ENCODE measurements around the gene AIRE.

AIRE gene

DNA sequence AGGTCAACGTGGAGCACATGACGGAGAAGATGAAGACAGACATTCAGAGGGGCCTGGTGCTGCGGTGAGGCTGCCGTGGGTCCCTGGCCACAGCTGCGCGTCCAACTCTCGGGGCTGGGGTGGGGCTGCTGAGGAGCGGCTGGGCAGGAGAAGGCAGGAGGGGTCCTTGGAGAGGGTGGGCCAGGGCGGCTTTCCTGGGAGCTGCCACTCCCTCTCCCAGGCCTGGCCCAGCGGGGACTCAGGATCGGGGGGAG is 39.1 kb downstream of the AIRE start:
- no peak for DNase-seq (ENCODE audit: low spot score)

DNA sequence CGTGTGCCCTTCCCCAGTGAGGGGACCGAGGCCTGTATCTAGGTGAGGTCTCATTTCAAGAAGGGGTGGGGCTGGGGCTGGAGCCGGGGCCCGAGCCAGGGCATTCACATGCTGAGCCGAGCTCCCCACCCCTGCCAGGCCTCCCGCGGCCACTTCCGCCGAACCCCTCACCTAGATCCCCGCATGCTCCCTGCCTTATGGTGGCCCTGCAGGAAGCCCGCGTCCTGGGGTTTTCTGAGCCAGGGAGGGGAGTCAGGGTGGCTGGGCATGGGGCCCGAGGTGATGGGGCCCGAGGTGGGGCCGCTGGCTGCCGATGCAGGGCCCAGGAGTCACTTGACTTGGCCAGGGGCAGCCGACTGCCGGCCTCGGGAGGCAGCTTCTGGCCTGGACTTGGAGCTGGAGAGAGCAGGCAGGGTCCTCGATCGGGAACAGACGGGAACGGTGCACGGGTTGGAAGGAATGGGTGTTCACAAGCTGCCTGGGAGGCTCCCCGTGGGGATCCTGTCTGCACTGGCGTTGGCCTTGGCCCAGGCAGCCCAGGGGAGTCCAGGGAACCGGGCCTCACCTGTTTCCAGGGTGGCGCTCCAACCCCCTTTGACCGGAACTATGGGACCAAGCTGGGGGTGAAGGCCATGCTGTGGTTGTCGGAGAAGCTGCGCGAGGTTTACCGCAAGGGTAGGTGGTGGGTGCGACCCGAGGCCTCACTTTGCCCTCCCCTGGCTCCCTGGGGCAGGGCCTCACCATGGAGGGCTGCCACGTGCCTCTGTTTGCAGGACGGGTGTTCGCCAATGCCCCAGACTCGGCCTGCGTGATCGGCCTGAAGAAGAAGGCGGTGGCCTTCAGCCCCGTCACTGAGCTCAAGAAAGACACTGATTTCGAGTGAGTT is 40.0 kb downstream of the AIRE start:
- no peak for DNase-seq (ENCODE audit: low spot score)

DNA sequence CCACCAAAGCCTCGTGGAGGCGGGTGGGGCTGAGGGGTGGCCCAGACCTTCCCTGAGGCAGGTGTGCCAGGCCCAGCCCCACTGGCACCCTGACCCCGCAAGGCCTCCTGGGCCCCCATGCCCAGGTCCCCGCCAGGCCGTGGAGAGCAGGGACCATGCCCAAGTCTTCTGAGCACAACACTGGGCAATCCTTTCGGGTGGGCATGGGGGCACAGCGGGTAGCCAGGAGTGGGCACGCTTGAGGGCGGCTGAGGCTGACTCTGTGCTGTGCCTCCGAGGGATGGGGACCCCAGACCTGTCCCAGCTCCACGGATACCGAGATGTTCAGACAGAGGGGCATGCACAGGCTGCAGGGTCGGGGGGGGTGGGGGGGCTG is 40.6 kb downstream of the AIRE start:
- no peak for DNase-seq (ENCODE audit: low spot score)

DNA sequence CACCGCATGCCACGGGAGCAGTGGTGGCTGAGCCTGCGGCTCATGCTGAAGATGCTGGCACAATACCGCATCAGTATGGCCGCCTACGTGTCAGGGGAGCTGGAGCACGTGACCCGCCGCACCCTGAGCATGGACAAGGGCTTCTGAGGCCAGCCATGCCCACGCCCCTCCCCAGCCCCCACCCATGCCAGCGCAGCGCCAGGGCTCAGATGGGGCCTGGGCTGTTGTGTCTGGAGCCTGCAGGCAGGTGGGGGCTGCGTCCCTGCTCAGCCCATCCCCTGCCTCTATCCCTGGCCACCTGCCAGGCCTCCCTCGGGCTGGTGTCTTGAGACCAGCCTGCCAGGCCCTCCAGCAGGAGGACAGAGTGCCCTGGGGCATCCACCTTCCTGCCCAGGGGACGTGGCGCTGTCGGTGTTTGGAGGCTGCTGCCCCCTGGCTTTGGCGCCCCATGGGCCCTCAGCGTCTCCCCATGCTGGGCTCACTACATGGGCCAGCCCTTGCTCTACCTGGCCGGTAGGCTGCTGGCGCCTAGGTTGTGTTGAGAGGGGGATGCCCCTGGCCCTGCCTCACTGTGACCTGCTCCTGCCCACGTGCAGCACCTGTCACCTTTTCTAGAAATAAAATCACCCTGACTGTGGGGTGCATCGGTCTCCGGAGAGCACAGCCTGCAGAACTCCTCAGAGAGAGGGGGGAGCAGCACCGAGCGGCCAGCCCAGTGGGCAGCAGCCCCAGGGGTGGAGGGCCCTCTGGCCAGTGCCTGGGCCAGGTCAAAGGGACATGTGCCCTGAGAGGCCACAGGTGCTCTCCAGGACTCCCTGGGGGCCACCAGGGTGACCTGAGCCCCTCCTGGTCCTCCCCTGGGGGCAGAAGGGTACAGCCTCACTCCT is 41.3 kb downstream of the AIRE start:
- DNase-seq (ENCODE audit: low spot score), result no peak

DNA sequence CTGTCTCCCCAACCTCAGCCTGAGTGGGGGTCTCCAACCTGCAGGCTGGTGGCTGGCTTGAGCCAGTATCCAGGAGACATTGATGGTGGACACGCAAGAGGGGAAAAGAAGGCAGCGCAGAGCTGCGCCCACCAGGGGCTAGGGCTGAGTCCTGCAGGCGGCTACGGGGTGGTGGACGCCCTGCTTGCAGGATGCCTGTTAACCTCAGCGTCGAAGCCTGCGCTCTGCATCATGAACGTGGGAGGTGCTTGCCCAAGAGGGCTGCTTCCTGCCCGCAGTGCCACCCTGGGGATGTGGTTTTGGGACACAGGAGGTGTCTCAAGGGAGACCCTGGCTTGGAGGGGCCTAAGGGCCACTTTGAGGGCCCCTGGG is 41.9 kb downstream of the AIRE start:
- DNase-seq (ENCODE audit: low spot score), result no peak

DNA sequence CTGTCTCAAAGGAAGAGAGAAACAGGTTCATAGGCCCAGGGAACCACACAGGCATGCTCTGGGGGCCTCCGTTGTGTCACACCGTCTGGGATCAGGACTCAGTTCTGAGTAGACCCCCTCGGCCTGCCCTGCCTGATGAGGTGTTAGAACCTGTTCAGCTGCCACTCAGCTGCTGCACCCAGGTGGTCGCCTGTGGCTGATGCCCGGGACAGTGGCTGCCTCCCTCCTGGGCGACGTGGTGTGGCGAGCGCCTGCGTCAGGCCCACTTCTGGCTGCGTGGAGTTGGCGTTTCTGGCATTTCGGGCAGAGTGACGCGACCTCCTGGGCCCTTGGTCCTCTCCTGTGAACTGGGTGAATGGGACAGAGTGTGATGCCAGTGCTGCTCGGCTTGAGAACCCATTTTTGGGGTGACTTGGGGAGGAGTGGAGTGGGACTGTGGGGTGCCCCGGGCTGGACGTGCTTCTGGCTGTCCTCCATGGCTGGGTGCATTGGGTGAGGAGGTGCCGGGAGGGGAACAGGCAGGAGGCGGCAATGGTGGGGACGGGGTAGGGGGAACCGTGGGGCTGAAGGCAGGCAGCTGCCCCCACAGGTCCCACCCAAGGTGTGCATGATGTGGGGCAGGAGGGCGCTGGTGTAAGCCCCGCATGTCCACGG is 42.7 kb downstream of the AIRE start:
- no peak for DNase-seq (ENCODE audit: low spot score)

DNA sequence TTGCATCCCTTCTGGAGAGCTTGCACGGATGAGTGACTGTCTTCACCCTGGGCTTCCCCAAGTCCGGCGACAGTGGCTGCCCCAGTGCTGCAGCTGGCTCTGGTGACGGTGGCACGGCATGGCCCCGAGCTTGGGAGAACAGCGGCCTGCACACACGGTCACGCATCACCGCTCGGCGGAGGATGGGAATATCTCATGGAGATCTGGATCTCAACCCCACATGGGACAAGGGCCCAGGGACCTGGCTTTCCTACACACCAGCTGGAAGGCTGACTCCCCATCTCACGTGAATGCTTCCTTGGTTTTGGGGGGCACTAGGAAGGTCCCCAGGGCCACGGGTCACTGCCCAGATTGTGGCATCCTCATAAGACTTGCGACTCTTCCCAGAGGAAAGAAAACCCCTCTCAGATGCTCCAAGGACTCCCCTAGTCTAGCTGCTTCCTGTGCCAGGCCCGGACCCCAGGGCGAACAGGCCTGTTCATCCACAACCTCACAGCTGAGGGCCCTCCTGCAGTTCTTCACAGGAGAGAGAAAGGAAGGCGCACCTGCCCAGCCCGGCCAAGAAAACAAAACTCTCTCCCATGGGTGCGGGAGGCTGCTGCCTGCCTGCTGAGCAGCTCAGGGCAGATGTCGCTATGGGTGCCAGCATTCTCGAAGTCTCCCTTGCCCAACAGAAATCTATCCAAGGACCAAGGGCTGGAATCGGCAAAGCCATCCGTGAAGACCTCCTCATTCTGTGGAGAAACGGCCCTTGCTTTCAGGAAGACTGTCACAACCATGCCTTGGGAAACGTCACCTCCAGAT is 43.6 kb downstream of the AIRE start:
- no peak for DNase-seq (ENCODE audit: low spot score)

DNA sequence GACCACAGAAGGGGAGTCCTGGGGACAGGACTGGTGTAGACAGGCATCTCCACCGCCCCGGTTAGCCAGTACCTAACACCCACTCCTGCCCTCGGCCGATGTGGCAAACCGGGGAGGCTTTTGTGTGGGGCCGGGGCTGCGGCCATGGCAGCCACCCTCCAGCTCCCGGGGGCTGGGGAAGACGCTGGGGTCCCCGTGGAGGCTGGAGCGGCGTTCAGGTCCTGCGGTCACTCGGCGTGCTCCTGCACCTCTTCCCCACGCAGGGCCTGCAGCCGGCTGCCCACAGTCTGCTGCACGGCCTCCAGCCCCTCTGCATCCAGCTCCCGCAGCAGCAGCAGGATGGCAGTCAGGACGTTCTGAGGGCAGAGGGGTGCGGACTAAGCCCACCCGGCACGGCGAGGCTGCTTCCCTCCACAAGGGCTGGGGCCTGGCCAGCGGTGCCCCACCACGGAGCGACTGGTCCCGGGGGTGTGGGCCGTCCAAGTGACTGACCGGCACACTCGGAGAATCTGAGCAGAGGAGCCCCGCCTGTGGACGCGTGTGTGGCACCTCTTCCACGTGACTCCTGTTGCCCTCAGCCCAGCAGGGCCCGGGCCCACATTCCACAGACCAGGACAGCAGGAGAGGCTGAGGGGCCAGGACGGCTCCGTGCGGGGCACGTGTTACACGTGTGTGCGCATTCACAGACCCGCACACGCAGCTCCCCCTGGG is 44.5 kb downstream of the AIRE start:
- DNase-seq (ENCODE audit: low spot score), result no peak

DNA sequence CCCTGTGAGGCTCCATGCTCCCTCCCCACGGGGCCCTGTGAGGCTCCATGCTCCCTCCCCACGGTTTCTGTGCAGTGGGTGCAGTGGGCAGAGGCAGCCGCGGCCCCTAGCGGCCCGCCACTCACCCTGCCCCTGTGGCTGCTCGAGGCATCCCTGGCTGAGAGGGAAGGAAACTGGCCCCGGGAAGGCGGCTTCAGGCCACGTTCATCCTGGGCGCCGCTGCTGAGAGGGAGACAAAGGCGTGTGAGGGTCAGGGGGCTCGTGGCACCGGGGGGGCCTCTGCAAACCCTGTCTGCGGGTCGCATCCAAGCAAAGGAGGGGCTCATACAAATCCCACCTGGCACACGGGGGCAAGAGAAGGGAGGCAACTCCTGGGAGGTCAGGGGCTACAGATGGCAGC is 45.0 kb downstream of the AIRE start:
- DNase-seq (ENCODE audit: low spot score), result no peak

DNA sequence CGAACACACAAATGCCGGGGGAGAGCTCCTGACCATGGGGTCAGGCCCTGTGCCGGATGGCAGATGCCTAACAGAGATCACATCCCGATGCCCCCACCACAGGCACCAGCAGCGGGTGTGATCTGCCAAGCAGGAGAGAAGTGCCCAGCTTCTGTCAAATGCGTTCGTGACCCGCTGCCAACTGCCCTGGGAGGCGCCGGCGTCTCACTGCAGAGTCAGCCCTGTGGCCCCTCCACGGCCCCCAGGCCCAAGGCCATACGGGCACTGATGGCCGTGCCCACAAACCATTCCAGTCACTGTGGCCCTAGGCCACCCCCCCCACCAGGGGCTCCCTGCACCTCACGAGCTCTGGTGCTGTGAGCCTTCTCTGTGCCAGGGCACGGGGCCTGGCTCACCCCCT is 45.5 kb downstream of the AIRE start:
- no peak for DNase-seq (ENCODE audit: low spot score)

DNA sequence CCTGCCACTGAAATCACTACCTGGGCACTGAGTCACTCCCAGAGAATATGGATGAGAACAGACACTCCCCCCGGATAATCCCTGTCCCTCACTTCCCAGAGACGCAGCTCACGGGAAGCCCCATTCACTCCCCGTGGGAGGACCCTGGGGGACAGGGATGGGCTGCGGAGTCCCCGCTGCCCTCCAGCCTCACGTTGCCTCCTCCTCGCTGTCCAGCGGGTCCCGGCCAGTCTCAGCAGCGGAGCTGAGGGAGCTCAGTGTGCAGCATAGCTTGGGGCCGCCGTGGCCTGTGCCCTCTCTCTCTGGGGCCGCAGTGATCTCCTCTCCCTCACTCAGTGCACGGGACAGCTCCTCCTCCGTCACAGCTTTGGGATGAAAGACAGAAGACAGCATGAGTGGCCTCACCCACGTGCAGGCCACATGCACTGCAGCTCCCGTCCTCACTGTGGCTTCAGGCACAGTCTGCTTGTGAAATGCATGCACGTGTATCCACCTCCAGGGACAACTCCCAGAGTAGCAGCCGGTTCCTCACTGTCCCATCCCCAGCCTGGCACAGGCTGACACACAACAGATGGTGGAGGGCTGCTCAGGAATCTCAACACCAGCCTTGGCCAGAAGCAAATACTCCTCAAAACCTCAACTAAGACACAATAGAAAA is 46.1 kb downstream of the AIRE start:
- DNase-seq (ENCODE audit: low spot score), result no peak

DNA sequence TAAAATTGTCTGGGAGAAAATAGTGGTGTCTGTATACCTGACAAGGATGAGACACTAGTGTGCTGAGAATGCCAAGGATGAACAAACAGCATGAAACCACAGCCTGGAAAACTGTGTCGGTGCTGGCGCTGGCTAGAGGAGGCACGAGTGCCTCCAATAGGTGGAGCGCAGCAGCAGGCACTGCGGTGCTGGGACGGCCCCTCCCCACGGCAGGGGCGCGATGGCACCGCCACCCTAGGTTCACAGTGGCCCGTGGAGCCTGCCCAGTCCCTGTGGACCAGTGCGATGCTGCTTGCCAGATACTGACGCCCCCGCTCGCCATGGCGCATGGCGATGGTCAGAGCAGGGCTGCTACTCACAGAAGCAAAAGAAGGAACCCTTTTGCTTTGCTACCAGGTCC is 46.7 kb downstream of the AIRE start:
- no peak for DNase-seq (ENCODE audit: low spot score)

DNA sequence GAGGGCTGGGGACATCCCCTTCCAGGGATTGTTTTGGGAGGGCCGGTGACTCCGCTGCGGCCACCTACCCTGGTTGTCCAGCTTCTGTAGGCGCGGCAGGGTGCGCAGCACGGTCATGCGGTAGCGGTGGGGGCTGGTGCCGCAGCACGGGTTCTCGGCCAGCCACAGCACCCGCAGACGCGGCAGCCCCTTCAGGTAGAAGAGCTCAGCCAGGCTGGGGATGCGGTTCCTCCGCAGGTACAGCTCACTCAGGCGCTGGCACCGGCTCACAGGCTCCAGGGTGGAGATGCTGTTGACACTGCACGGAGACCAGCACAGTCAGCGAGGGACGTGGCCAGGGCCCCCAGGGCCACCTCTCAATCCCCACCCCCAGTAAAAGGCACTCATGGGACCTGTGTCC is 47.3 kb downstream of the AIRE start:
- DNase-seq (ENCODE audit: low spot score), result no peak

DNA sequence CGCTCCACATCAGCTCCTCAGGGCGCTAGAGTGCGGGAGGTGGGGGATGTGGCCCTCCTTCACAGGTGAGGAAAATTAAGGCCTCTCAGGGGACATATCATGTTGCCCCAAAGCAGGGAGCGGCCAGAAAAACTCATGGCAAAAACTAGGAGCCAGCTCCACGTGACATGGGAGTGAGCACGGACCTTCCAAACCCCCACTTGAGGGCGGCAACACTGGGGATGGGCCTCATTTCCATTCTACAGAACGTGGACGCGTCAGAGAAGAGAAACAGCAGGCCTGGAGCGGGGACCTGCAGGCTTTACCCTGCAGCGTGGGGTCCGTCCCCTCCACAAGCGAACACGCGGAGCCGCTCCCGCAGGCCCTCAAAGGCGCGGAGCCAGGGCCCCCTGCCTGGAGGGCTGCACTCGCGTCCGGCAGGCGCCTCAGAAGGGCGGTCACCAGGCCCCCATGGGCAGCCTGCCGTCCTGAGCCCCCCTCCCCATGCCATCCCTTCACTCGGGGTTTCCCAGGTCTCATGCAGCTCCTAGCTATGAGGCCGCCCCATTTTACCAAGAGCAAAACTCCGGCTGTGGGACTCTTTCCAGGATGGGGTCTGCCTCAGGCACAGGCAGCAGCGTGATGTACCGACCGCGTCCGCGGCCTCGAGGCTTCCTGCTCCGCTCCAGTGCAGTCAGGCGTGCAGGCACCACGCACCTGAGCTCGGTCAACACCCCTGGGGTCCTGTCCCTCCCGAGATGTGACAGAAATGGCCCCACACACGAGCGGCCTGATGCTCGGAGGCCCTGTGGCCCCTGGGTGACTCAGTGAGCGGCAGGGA is 48.0 kb downstream of the AIRE start:
- no peak for DNase-seq (ENCODE audit: low spot score)

DNA sequence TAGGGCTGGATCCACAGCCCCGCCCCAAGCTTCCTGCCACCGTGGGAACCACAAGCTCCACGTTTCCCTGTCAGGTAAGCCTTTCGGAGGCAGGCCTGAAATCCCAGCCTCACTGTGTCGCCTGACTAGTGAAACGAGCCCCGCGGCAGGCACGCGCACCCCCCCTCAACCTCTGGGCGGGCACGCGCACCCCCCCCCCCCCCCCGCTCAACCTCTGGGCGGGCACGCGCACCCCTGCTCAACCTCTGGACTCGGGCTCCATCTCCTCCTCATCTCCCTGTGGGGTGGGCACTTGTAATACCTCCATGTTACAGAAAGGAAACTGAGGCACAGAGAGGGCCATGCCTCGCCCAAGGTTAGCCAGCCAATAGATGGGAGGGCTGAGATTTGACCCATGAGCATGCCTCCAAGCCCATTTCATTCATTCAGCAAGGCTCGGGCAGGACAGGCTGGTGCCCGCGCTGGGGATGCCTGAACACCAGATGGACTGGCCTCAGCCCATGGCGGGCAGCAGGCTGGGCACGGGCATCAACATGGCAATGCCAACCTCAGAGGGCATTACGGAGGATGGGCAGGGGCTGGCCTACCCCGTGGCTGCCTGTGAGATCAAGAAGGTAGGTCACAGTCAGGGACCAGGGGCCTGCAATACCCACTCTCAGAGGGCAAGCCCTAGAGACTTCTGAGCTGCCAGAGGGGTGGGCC is 48.8 kb downstream of the AIRE start:
- no peak for DNase-seq (ENCODE audit: low spot score)

DNA sequence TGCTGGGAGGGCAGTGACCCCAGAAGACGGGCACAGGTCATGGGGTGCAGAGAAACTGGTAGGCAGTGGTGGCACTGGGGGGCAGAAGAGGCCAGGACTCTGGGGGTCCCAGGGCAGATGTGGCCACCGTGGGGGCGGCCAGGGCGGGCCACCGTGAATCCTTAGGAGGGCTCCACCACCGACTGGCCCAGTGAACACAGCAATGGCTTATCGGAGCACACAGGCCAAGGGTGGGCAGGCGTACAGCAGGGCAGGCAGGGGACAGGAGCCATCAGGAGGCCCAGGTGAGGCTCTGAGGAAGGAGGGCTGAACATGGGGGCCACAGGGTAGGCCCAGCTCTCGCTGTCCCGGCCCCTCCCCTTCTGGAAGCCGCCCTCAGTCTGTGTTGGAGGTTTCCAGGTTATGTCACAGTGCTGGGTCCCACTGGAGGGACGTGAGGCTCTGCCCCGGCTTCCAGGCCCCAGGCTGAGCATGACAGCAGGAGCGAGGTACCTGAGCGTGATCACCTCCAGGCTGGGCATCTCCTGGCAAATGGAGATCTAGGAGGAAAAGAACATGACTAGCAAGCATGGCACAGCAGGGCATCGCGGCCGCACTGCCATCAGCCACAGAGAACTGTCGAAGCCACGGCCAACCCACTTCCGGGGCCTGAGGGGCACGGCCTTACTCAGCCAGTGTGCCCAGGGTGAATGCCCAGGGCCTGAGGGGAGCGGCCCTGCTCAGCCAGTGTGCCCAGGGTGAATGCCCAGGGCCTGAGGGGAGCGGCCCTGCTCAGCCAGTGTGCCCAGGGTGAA is 49.8 kb downstream of the AIRE start:
- DNase-seq (ENCODE audit: low spot score), result no peak

DNA sequence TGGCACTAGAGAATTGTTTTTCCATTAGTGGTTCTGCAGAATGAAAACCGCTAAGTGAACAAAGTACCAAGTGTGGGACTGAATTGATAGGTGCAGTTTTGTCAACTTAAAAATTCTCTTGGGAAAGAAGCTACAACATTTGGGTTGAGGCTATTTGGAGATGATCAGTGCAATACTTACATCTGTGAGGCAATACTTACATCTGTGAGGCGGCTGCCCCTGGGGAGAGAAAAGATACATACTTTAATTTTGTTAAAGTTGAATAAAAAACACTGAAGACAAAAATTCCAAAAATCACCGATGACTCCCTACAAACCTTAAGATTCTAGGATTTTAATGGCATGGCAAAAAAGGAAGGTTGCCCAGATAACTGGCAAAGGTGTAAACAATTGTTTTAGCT is 51.8 kb downstream of the AIRE start:
- DNase-seq (ENCODE audit: low spot score), result no peak

All from CD4-positive, alpha-beta T cell treated with Interleukin-15 for 4 hours (primary cell).